Epidermal melanocyte (primary cell): ENCODE results near the gene PLD6.
"Not testable (repeated sequence)": the region's sequence is repeated elsewhere in the genome, so short reads cannot be mapped to it uniquely, and the experiment has no call there.

Source experiments
- DNase-seq: peaks from one replicate; pipeline ENCODE4 v3.0.0; 2011; ENCODE audit warnings: low spot score; ENCODE audit not compliant: insufficient read length

PLD6 gene

DNA sequence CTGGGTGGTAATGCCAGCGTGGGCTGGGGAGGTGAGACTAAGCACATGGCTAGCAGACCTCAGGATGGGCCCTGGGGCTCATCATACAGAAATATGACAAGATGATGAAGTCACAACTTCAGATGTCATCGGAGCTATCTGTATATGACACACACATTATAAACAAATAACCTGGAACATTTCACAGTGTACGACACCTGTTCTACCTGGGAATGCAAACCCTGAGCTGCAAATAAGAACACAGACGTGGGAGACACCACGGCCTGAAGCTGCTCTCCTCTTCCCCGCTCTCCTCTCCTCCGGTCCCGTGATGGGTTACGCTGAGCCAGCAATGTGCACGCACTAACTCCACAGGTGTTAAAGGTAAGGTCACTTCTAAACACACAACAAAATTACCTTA, 4.9 kb downstream of the PLD6 start:
- no peak for DNase-seq

DNA sequence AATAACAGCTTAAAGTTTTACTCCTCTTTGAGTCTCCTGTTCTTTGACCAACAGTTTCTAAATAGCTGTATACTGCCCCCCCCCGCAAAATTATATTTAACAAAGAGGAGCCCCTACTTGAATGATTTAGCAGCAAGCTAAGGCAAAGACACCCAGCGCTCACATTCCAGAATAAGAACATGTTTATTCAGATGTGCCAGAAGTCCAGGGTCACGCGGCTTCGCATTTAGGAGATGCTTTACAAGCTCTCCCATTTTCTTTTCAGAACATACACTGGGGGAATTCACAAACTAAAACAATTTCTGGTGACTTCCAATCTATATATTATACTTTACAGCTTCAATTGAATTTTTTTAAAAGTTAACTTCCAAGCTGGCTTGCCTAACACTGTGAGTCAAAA, 5.3 kb downstream of the PLD6 start:
- DNase-seq: no peak

DNA sequence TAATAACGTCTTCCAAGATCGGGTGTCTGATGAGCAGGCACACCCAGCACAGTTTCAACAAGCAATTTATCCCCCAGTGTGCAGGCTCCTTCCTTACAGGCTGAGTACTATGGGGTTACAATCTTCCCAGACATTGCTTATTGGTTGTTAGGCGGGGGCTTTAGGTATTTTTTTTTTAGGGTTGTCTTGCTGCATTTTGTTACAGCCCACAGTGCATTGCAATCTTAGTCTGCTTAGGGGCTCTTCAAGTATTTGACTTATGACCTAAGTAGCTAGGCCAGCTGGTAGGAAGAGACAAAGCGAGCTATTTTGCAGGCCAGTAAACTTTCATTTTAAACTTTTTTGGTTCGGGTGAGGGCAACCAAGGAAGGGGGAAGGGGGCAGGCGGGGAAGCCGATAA, 5.8 kb downstream of the PLD6 start:
- no peak for DNase-seq

DNA sequence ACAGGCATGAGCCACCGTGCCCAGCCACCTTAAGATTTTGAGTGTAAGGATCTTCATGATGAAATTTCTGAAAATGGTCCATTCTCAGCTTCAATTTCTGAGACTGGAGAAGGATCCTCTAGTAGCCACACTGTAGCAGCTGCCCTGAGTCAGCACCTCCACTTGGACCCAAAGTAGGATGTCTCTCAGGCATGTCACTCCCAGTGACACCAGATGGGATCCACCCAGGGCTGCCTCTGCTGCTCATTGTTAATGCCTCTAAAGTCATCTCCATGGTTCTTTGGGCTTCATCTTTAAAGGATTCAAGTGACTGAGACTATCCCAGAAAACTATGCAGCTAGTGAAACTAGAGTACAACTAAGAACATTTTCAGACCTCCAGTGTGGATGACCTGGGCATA, 7.9 kb downstream of the PLD6 start:
- DNase-seq: no peak

DNA sequence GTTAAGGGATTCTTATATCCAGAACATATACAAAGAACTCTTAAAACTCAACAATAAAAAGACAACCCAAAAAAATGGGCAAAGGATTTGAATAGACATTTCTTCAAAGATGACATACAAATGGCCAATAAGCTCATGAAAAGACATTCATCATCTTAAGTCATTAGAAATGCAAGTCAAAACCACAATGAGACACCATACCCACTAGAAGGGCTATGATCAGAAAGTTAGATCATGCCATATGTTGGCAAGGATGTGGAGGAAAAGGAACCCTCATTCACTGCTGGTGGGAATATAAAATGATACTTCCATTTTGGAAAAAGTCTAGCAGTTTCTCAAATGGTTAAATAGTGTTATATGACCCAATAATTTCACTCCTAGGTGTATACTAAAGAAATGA, 9.4 kb downstream of the PLD6 start:
- no peak for DNase-seq

DNA sequence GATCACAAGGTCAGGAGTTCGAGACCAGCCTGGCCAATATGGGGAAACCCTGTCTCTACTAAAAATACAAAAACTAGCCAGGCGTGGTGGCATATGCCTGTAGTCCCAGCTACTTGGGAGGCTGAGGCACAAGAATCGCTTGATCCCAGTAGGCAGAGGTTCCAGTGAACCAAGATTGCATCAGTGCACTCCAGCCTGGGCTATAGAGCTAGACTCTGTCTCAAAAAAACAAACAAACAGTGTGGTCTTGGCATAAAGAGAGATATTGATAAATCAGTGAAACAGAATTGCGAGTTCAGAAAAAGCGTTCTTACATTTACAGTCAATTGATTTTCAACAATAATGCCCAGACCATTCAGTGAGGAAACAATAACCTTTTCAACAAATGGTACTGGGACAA, 10.7 kb downstream of the PLD6 start:
- DNase-seq: not testable (repeated sequence)

DNA sequence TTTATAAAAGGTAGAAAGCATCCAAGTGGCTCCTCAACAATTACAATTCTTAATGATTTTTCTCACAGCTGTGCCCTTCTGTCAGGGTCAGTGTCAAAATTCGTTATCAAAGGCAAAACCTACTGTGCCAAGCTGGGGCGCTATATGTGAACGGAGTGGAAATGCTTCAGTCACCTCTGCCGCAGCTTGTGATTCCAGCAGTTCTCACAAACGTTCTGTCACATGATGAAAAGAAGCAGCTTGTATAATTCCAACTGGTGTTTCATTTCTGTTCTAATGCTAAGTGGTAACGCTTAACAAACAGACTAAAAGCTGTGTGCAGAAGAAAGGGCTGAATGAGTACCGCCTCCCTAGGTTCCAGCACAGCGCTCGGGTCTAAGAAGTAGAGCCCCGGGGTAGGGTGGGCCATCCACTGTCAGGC, 14.2 kb downstream of the PLD6 start:
- no peak for DNase-seq

DNA sequence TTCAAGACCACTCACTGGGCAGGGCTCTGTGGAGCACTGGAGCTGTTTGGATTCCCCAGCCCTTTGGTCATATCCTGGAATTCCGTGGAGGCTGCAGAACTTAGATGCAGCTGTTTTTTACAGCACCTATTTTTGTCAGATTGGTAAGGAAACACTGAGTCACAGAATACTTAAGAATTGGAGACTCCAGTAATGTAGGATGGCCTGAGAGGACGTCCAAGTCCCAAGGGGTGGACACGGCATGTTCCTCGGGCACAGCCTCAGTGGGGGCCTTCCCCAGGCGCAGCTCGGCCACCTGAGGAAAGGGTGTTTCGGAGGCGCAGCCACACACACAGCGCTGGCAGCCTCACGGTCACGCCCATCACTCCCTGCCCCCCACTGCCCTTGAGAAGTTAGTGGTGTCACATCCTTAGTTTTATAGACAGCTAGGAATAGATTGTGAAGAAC, 14.8 kb downstream of the PLD6 start:
- DNase-seq: no peak

DNA sequence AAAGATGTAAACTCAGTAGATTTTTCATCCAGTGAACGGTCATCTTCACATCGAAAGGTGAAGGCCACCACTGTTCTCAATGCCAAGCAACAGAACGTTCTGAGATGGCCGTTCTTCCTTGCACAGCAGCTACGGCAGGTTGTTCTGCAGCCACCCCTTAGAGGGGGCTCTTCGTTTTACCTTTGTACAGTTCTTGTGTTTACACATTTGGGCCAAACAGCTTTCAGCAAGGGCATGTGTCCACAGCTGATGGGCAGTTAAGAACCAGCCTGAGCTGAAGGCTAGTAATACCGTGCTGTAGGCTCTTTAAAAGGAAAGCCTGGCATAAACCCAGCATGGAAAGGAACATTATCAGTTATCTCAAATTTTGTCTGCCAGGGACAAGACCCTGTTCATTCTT, 15.9 kb downstream of the PLD6 start:
- no peak for DNase-seq

DNA sequence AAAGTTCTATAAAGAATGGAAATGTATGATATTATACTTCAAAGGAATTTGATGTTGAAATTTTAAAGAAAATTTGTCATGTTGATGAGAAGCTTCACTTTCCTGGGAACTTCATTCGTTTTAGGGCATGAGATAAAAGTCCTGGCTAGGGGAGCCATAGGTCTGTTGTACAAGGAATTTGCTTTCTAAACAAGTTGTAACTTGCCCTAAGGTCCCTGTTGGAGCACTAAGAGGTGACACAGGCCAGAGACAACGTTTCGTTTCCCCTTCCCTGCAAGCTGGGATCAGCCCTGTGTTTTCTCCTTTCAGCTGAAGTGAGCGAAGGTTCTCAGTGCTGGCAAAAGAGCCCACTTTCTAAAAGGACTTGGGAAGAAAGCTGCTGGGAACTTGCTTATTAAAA, 16.6 kb downstream of the PLD6 start:
- DNase-seq: no peak

DNA sequence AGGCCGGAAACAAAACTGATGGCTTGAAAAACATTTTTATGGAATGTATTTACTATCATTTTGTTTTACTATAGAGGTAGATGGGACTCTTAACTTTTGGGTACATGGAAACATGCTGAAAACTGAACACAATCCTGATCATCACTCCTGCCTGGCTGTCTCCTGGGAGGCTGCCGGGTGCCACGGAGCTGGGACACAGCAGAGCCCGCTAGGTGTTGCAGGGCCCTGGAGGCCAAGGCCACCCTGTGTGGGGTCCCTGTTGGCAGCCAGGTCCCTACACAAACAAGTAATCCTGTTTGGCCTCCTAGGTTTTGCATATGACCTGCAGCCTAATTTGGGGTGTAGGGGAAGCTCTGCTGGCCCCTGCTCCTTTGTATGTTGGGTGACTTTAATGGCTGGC, 17.5 kb downstream of the PLD6 start:
- DNase-seq: no peak

DNA sequence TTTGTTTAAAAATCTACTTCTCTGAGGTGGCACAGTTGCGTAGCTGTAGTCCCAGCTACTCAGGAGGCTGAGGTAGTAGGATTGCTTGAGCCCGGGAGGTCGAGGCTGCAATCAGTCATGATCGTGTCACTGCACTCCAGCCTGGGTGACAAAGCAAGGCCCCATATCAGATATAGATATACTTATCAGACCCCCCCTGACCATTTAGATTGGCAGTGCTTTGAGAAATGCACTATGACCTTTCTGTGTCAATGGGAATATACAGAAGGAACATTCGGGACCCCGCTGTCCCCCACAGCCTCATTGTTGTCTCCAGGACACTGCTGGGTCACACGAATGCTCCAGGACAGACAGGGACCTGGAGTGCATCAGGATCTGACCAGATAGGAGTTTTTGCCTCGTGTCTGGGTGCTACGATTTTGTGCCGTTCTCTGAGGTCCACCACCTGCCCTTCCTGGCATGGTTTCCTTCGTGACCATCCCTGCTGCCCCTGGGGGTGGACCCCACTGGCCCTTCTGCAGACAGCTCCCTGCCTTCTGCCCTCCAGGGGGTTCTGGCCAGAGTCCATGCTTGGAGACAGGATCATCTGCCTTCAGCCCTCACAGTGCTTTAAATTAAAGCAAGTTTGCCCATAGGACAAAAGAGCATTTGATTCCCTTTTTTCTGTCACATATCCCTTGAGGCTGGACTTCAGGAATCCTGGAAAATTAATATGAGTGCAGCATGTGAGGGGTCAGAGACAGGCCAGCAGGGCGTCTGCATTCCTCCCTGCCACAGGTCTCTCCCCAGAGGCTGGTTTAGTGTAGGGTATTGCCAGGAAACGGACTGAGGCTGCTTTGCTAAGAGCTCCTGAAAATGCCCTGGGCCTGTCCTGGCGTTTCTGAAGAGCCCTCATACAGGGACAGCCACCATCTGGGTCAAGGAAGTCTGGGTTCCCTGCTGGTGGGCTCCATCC, 19.3 kb downstream of the PLD6 start:
- DNase-seq: peak; percentile 49

DNA sequence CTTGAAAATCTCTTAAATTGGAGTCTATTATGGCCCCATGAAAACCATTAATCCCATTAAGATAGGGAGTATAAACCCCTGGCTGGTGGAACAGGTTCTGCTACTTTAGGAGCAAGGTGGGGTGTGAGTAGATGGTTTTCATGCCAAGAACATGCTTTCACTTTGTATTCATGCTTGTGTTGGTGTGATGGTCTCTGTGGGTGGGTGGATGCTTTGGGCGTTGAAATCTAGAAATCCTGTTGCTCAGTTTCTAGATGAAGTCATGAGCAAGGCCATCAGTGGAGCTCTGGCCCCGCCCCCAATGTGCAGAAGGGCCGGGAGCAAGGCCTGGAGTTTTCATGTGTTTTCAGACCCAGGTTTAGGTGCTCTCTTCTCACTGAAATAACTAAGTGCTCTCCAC, 20.1 kb downstream of the PLD6 start:
- no peak for DNase-seq

DNA sequence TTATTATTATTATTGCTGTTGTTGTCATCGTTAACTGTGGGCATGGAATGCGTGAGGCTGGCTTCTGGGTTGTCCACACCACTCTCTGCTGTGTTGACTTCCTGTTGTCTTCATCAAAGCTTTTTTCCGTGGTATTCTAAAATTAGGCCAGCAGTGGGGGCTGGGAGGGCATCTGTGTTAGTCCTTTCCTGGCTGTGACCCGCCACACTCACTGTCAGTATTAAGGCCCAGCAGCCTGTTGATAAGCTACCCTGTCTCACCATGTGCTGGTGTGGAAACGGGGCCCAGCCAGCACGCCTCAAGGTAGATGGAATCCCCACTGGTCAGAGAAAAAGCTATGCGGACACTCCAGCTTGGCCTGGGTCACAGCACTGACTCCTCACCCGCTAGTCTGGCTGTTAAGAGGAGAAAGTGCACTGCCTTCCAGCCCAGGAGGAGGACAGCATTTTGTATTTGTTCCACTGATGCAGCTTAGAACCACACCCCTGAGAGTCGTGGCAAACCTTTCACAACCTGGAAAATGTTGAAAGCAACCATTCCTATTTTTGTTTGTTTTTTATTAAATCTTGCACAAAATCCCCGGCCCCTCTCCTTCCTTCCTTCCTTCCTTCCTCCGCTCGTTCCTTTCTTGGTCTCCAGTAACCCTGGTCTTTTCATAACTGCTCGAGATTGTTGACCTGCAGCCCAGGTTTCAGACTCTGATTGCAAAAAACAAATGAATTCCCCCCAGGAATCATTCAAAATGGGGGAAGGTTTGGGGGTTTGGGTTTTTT, 21.0 kb downstream of the PLD6 start:
- DNase-seq: not testable (repeated sequence)

DNA sequence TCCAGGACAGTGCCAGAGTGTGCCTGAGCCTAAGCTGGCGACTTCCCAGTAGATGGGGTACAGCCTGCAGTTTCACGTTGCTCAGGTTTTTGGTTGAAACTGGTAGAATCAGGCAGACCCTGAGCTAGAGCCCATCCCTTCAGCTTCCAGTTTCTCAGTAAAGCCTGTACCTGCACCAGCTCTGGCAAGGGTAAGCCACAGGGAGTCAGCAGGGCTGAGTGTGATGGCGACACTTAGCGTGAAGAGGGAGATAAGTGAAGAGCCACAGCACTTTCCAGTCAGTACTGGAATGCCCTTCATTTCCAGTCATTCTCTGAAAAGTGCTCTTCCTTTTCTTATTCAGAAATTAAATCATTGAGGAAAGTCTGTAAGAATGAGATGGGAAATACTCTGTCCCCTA, 22.4 kb downstream of the PLD6 start:
- no peak for DNase-seq

DNA sequence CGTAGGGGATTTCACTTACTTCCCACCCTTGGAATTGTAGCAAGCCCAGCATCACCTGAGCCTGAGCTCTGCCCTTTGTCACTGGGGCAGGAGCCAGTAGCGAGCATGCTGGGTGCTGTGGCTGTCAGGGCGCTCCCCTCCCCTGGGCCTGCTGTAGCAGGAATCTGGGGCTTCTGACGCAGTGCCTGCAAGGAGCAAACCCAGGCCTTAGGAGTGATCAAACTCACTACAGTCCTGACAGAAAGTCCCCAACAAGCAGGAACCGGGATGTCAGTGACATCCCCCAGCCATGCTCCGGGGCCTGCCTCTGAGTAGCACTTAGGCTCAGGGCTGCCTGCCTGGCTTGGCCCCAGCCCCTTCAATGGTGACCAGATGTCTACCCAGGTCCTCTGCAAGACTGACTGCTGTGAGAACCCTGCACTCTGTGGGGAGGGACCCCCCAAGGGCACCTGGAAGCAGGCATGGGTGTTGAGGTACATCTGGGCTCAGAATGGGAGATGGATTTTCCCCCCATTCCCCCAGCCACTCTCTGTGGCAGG, 23.5 kb downstream of the PLD6 start:
- no peak for DNase-seq

DNA sequence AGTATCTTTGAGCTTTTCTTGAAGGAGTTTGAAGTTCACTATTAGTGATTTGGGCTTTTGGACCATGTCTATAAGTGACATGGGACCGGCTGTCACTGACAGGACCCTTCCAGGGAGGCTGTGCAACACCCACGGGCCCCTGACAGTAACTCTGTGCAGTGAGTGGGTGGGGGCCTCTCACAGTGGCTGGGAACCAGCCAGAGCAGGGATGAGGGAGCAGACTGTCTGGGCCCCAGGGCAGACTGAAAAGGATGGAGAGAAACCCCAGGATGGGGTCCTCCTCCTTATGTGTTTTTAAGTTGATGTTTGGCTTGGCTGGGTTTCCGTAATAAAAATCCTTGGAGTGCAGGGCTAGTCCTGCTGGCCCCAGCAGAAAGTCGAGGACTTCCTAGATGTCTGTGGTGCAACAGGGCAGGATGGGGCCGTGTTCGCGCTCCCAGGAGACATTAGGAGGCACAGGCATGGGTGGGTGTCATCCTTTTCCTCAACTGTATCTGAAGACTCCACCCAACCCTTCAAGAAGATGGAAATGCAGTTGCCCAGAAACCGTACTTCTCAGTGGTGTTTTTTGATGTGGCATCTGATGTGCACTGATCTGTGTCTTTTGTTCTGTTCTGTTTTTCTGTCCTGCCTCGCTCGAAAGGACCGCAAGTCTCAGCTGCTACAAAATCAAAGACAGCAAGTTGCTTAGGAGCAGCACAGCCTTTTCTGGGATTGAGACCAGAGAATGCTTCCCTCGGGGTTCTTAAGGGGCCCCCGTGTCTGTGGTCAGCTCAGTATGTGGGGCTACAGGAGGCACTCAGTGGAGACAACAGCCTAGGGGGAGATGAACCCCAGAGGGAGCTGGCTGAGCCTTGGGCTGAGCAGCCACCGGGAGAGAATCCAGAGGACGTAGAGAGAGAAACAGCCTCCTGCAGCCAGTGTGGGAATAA, 24.2 kb downstream of the PLD6 start:
- DNase-seq: no peak

DNA sequence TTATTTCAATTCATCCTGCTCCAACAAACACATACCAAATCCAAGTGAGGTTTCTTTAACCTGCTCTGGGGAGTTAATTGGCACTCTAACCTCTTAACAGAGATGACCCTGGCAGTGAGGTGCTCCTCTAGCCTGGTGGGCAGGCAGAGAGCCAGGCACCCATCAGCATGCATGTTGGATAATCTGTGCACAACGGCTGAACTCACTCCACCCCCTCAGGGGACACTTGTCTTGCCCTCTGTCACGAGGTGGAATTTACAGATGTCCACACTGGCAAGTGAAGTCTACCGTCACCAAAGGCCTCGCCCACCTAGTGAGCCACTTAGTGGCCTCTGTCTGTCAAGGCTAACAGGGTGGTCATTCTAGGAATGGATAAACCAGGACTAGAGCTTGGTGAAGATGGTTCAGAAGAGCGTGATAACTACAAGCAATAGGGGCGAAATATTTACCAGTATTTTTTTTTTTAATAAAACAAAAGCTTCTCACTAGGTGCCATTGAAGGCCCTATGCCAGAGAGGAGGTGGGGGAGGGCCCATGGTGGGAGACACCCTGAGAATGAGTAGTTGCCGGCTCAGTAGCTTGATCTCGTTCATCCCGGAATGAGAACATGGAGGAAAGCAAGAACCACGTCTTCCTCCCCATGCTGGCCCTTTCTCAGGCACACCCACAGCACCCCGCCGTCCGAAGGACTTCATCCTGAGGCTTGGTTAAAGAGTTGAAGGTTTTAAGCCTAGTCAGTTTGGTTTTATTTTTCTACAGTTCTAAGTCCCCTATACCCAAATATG, 25.2 kb downstream of the PLD6 start:
- DNase-seq: no peak

DNA sequence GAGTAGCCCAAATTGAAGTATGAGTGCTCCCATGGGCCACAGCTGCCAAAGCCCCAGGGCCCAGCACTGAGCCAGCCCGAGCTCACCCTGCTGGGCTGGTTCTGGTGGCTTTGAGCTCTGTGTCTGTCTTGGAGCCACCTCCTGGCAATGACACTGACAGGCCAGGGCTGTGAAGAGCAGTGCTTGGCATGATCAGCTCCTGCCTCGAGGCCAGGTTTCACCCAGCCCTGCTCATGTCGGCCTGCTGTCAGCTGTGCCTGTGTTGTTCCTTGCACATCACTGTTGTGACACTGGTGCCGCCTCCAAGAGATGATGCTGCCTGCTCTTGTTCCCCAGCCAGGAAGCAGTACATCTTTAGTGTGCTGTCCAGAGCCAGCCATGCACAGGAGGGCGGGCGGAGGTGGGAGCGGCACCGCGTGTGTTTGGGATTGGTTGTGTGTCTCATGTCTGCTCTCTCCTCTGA, 26.0 kb downstream of the PLD6 start:
- DNase-seq: no peak

DNA sequence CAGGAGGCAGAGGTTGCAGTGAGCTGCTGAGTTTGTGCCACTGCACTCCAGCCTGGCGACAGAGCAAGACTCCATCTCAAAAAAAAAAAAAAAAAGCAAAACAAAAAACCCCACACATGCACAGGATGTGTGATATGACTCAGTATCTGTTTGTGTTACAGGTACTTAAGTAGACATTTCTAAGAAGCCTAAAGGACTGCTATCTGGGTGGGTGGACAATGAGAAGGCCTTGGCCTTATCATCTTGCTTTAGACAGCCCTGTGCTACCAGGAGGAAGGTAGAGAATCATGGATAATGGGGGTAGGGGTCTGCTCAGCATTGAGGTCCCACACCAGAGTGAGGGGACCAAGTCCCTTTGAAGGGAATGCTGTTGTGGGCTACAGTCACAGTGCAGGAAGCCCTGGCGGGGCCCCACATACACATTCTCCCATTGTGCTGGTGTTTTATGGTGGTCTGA, 26.7 kb downstream of the PLD6 start:
- no peak for DNase-seq
